Mesendoderm (in vitro differentiated cells): ENCODE data around the gene STARD8.
"Not testable (repeated sequence)": the region's sequence is repeated elsewhere in the genome, so short reads cannot be mapped to it uniquely, and the experiment has no call there.

Experiments
- DNase-seq: peaks from one replicate; pipeline ENCODE4 v3.0.0; 2013
- H2AK5ac ChIP-seq: 2 replicates; pipeline ENCODE4 v1.6.1; 2013; ENCODE audit warnings: low read length, inconsistent platforms
- H2BK120ac ChIP-seq: 2 replicates; pipeline ENCODE4 v1.6.1; 2013; ENCODE audit warnings: low read depth, mild to moderate bottlenecking, low read length, moderate library complexity, mixed read lengths
- H2BK15ac ChIP-seq: replicated peaks from 2 replicates; pipeline ENCODE4 v1.6.1; 2013; ENCODE audit warnings: low read depth, mild to moderate bottlenecking, moderate library complexity
- H2BK5ac ChIP-seq: 2 replicates; pipeline ENCODE4 v1.6.1; 2013; ENCODE audit warnings: low read length, inconsistent platforms
- H3K18ac ChIP-seq: 2 replicates; pipeline ENCODE4 v1.6.1; 2013; ENCODE audit warnings: mild to moderate bottlenecking, low read length, mixed read lengths
- H3K23ac ChIP-seq: one replicate; pipeline ENCODE4 v1.6.1; 2013; ENCODE audit warnings: low read length
- H3K27ac ChIP-seq: 2 replicates; pipeline ENCODE4 v1.5.1; 2013; ENCODE audit warnings: low read depth, mild to moderate bottlenecking, inconsistent platforms, low read length, moderate library complexity
- H3K27me3 ChIP-seq: 2 replicates; pipeline ENCODE4 v1.6.1; 2013; ENCODE audit warnings: low read length, control low read depth, mild to moderate bottlenecking, inconsistent platforms; ENCODE audit not compliant: insufficient read depth, poor library complexity
- H3K36me3 ChIP-seq: 2 replicates; pipeline ENCODE4 v1.6.1; 2013; ENCODE audit warnings: low read length, inconsistent platforms; ENCODE audit not compliant: control insufficient read depth, insufficient read depth
- H3K4ac ChIP-seq: one replicate; pipeline ENCODE4 v1.6.1; 2013; ENCODE audit warnings: low read depth, mild to moderate bottlenecking, low read length, moderate library complexity
- H3K4me1 ChIP-seq: 2 replicates; pipeline ENCODE4 v1.6.1; 2013; ENCODE audit warnings: low read depth, low read length, inconsistent platforms; ENCODE audit not compliant: control insufficient read depth
- H3K4me2 ChIP-seq: 2 replicates; pipeline ENCODE4 v1.6.1; 2013; ENCODE audit warnings: low read length
- H3K4me3 ChIP-seq: 2 replicates; pipeline ENCODE4 v1.5.1; 2013; ENCODE audit warnings: mild to moderate bottlenecking, low read length
- H3K56ac ChIP-seq: one replicate; pipeline ENCODE4 v1.6.1; 2013; ENCODE audit warnings: low read length
- H3K79me1 ChIP-seq: 2 replicates; pipeline ENCODE4 v1.6.1; 2013; ENCODE audit warnings: low read length, inconsistent platforms
- H3K79me2 ChIP-seq: 2 replicates; pipeline ENCODE4 v1.6.1; 2013; ENCODE audit warnings: mild to moderate bottlenecking, low read length; ENCODE audit not compliant: control insufficient read depth, insufficient read depth
- H3K9ac ChIP-seq: 2 replicates; pipeline ENCODE4 v1.6.1; 2013; ENCODE audit warnings: low read length, inconsistent platforms
- H4K5ac ChIP-seq: one replicate; pipeline ENCODE4 v1.6.1; 2013; ENCODE audit warnings: low read length
- H4K8ac ChIP-seq: one replicate; pipeline ENCODE4 v1.6.1; 2013; ENCODE audit warnings: low read depth, mild to moderate bottlenecking, control low read depth, low read length, moderate library complexity
- WGBS: extraction: QIAGEN DNeasy Blood & Tissue Kit; methylation state at CpG from one replicate; pipeline ENCODE4 v1.1.7; 2013; ENCODE audit warnings: low lambda C conversion rate, missing lambda C conversion rate; ENCODE audit not compliant: insufficient coverage; ENCODE audit errors: extremely low coverage; 5-methylcytosine and 5-hydroxymethylcytosine counted together

Gene STARD8

GRCh38 chrX:68652326-68653170 is 5.1 kb downstream of the STARD8 start:
- Histone ChIP-seq H3K56ac (no peak overlapping the region), H3K4ac (no peak overlapping the region), H3K4me2 (no peak overlapping the region), H3K4me1 (no peaks in the 10 kb centered on the region), H2BK15ac (no peak overlapping the region), H2BK120ac (no peak overlapping the region), H2AK5ac (no peak overlapping the region), H3K36me3 (no peaks in the 10 kb centered on the region), H3K18ac (no peak overlapping the region), H3K27ac (no peak overlapping the region), H3K23ac (no peak overlapping the region), H3K4me3 (no peak overlapping the region), H3K27me3 (no peaks in the 10 kb centered on the region), H2BK5ac (no peak overlapping the region), H3K79me2 (no peaks in the 10 kb centered on the region), H4K5ac (no peak overlapping the region), H3K79me1 (no peaks in the 10 kb centered on the region), H3K9ac (no peak overlapping the region), H4K8ac (no peak overlapping the region)
- no CpG with 5 or more reads among the region's 6 CpGs for WGBS
- no peak for DNase-seq

- H4K5ac ChIP-seq: no peak overlapping the region
- H2BK15ac ChIP-seq: no peak overlapping the region
- H3K79me2 ChIP-seq: no peaks in the 10 kb centered on the region
- H3K4me1 ChIP-seq: no peaks in the 10 kb centered on the region
- H3K56ac ChIP-seq: no peak overlapping the region
- DNase-seq: no peak
- no peak overlapping the region for H2BK120ac ChIP-seq
- no peak overlapping the region for H3K4me3 ChIP-seq
- no peaks in the 10 kb centered on the region for H3K27me3 ChIP-seq
- no peak overlapping the region for H2AK5ac ChIP-seq
- no peak overlapping the region for H2BK5ac ChIP-seq
- H3K36me3 ChIP-seq: no peaks in the 10 kb centered on the region
- H3K4ac ChIP-seq: no peak overlapping the region
- H3K79me1 ChIP-seq: no peaks in the 10 kb centered on the region
- no peak overlapping the region for H4K8ac ChIP-seq
- no peak overlapping the region for H3K9ac ChIP-seq
- no peak overlapping the region for H3K18ac ChIP-seq
- no CpG with 5 or more reads among the region's 3 CpGs for WGBS
- H3K4me2 ChIP-seq: no peak overlapping the region
- no peak overlapping the region for H3K23ac ChIP-seq
- no peak overlapping the region for H3K27ac ChIP-seq
Measured at GRCh38 chrX:68654693-68655092, 7.2 kb downstream of the STARD8 start.

- H3K27me3 ChIP-seq, H2BK15ac ChIP-seq, H3K4me3 ChIP-seq, H2BK120ac ChIP-seq, H4K8ac ChIP-seq, DNase-seq, H3K79me1 ChIP-seq, H2BK5ac ChIP-seq, H3K36me3 ChIP-seq, H3K4ac ChIP-seq, H3K23ac ChIP-seq, H3K79me2 ChIP-seq, H3K18ac ChIP-seq, H3K4me2 ChIP-seq, H3K9ac ChIP-seq, H3K27ac ChIP-seq, H4K5ac ChIP-seq, H3K56ac ChIP-seq, H3K4me1 ChIP-seq, H2AK5ac ChIP-seq: not testable (repeated sequence)
- WGBS: no CpG with 5 or more reads among the region's 4 CpGs
Measured at GRCh38 chrX:68656473-68656872, 9.0 kb downstream of the STARD8 start.

GRCh38 chrX:68658530-68658929 is 11.1 kb downstream of the STARD8 start:
- Histone ChIP-seq H3K4me2 (no peak overlapping the region), H3K9ac (no peak overlapping the region), H2BK120ac (no peak overlapping the region), H4K8ac (no peak overlapping the region), H4K5ac (no peak overlapping the region), H3K79me2 (no peaks in the 10 kb centered on the region), H3K4me1 (no peaks in the 10 kb centered on the region), H3K56ac (peak overlapping the region; percentile 42), H3K27me3 (no peaks in the 10 kb centered on the region), H3K4me3 (no peak overlapping the region), H2BK5ac (no peak overlapping the region), H3K23ac (no peak overlapping the region), H3K36me3 (no peaks in the 10 kb centered on the region), H2AK5ac (no peak overlapping the region), H3K18ac (no peak overlapping the region), H2BK15ac (no peak overlapping the region), H3K4ac (no peak overlapping the region), H3K27ac (peak overlapping the region; percentile 36), H3K79me1 (no peaks in the 10 kb centered on the region)
- DNase-seq: peak; percentile 45
- no CpG with 5 or more reads among the region's 3 CpGs for WGBS

- Histone ChIP-seq H3K4me3 (no peak overlapping the region), H3K56ac (peak overlapping the region; percentile 49), H3K9ac (no peak overlapping the region), H2BK15ac (no peak overlapping the region), H3K18ac (no peak overlapping the region), H2AK5ac (no peak overlapping the region), H4K8ac (no peak overlapping the region), H3K27me3 (no peaks in the 10 kb centered on the region), H3K4me1 (no peaks in the 10 kb centered on the region), H3K23ac (no peak overlapping the region), H2BK120ac (no peak overlapping the region), H2BK5ac (no peak overlapping the region), H4K5ac (no peak overlapping the region), H3K4me2 (no peak overlapping the region), H3K36me3 (no peaks in the 10 kb centered on the region), H3K79me1 (no peaks in the 10 kb centered on the region), H3K4ac (no peak overlapping the region), H3K79me2 (no peaks in the 10 kb centered on the region), H3K27ac (peak overlapping the region; percentile 78)
- no CpG with 5 or more reads among the region's 5 CpGs for WGBS
- DNase-seq: peak; percentile 87
Measured at GRCh38 chrX:68659385-68659784, 11.9 kb downstream of the STARD8 start.

GRCh38 chrX:68659786-68660185 is 12.3 kb downstream of the STARD8 start:
- Histone ChIP-seq H4K8ac (no peak overlapping the region), H2BK5ac (no peak overlapping the region), H3K79me2 (no peaks in the 10 kb centered on the region), H2BK15ac (no peak overlapping the region), H3K23ac (no peak overlapping the region), H3K27me3 (no peaks in the 10 kb centered on the region), H3K4me2 (no peak overlapping the region), H3K18ac (peak overlapping the region; percentile 78), H3K4me3 (no peak overlapping the region), H3K4me1 (no peaks in the 10 kb centered on the region), H3K56ac (peak overlapping the region; percentile 49), H3K79me1 (no peaks in the 10 kb centered on the region), H4K5ac (no peak overlapping the region), H3K4ac (no peak overlapping the region), H2AK5ac (no peak overlapping the region), H3K9ac (no peak overlapping the region), H3K27ac (peak overlapping the region; percentile 78), H2BK120ac (no peak overlapping the region), H3K36me3 (no peaks in the 10 kb centered on the region)
- DNase-seq: no peak
- WGBS: no CpG with 5 or more reads among the region's 3 CpGs
